Endothelial cell of umbilical vein (primary cell): ENCODE measurements around the gene ZNF672. TPM values are rescaled to one million over a fixed set of nuclear protein-coding genes. Genes with fewer than 3 reads are reported as not detected.

ENCODE experiments used
- BruUV-seq: library from RNA; stranded (reverse); fragments of 400-500 nt; replicated peaks from 2 replicates; lab custom pipeline; 2021; lab: Mats Ljungman, UMichigan
- CTCF ChIA-PET: fragments of 300-600, 350-600 bp; sonication (Branson Sonifier 250); formaldehyde crosslinking; loops from one replicate; lab custom pipeline; 2021; ENCODE audit warnings: antibody characterized with exemption, inconsistent platforms; lab: Charles Lee
- POLR2A ChIA-PET: fragments of 300-600, 350-600 bp; sonication (Branson Sonifier 250); formaldehyde crosslinking; loops from one replicate; lab custom pipeline; 2021; ENCODE audit warnings: antibody characterized with exemption, inconsistent platforms; lab: Charles Lee
- DNase-seq: peaks from one replicate; pipeline ENCODE4 v3.0.0-alpha.2; 2011; ENCODE audit warnings: low read depth, low spot score
- FAIRE-seq: peaks from 2 replicates; lab custom pipeline; 2011; peaks lifted over from hg19 to GRCh38; lab: Jason Lieb, UNC
- H2AFZ ChIP-seq: 2 replicates; pipeline ENCODE4 v1.6.0; 2012; ENCODE audit warnings: low read depth, low read length, control low read depth, inconsistent platforms
- H3K27ac ChIP-seq: 2 replicates; pipeline ENCODE4 v1.5.1; 2011; ENCODE audit warnings: low read depth, mild to moderate bottlenecking, control low read depth, low read length, moderate library complexity; ENCODE audit not compliant: insufficient read depth
- H3K27me3 ChIP-seq, 2 experiments: 2 replicates each; pipeline versions ENCODE4 v1.6.0 to v1.6.1; 2011; ENCODE audit warnings: low read length in 2 of 2, mixed read lengths in 1 of 2; ENCODE audit not compliant: control insufficient read depth in 2 of 2, insufficient read depth in 2 of 2
- H3K36me3 ChIP-seq, 2 experiments: 2 replicates in 1 of 2; 3 replicates in 1 of 2; pipeline ENCODE4 v1.5.1; 2011; ENCODE audit warnings: low read length in 2 of 2, mild to moderate bottlenecking in 1 of 2, moderate library complexity in 1 of 2; ENCODE audit not compliant: control insufficient read depth in 2 of 2, insufficient read depth in 2 of 2; ENCODE audit errors: extremely low read depth in 1 of 2
- H3K4me1 ChIP-seq: 3 replicates; pipeline ENCODE4 v1.5.1; 2011; ENCODE audit warnings: mild to moderate bottlenecking, low read length; ENCODE audit not compliant: control insufficient read depth, insufficient read depth; ENCODE audit errors: extremely low read depth
- H3K4me2 ChIP-seq: 2 replicates; pipeline ENCODE4 v1.6.1; 2011; ENCODE audit warnings: low read length, control low read depth, mixed read lengths; ENCODE audit not compliant: insufficient read depth
- H3K4me3 ChIP-seq, 3 experiments: fragments of 200-600 bp in 1 of 3; sonication (generic), shearing (Covaris generic) in 1 of 3; replicated peaks in 1 of 3; 2 replicates each; pipeline ENCODE4 v1.5.1; 2011 to 2016; ENCODE audit warnings: control low read depth in 3 of 3, low read length in 3 of 3, mild to moderate bottlenecking in 2 of 3, inconsistent platforms in 1 of 3, low read depth in 1 of 3, moderate library complexity in 1 of 3; ENCODE audit not compliant: insufficient read depth in 1 of 3
- H3K79me2 ChIP-seq: 2 replicates; pipeline ENCODE4 v1.6.0; 2012; ENCODE audit warnings: low read length, inconsistent platforms; ENCODE audit not compliant: control insufficient read depth, insufficient read depth
- H3K9ac ChIP-seq: replicated peaks from 2 replicates; pipeline ENCODE3; 2011; ENCODE audit warnings: low read length, control low read depth; ENCODE audit not compliant: insufficient read depth; ENCODE audit errors: extremely low read depth
- H3K9me1 ChIP-seq: replicated peaks from 3 replicates; pipeline ENCODE4 v1.6.0; 2011; ENCODE audit warnings: mild to moderate bottlenecking, low read length; ENCODE audit not compliant: control insufficient read depth, insufficient read depth; ENCODE audit errors: extremely low read depth
- H3K9me3 ChIP-seq: replicated peaks from 2 replicates; pipeline ENCODE4 v1.5.1; 2012; ENCODE audit warnings: low read length, inconsistent platforms; ENCODE audit not compliant: control insufficient read depth, insufficient read depth
- H4K20me1 ChIP-seq: replicated peaks from 2 replicates; pipeline ENCODE3; 2011; ENCODE audit warnings: mild to moderate bottlenecking, low read length; ENCODE audit not compliant: control insufficient read depth, insufficient read depth; ENCODE audit errors: extremely low read depth
- CTCF ChIP-seq, 2 donors: IDR thresholded peaks; 1 replicate in 1 of 2; 2 replicates in 1 of 2; pipeline ENCODE4 v1.5.1; 2011; ENCODE audit warnings: low read length in 2 of 2, mild to moderate bottlenecking in 2 of 2, moderate library complexity in 2 of 2, control low read depth in 1 of 2, inconsistent platforms in 1 of 2, low read depth in 1 of 2; ENCODE audit not compliant: insufficient read depth in 1 of 2; ENCODE audit errors: extremely low read depth in 1 of 2
- EZH2 ChIP-seq: IDR thresholded peaks from 2 replicates; pipeline ENCODE4 v1.6.1; 2012; ENCODE audit warnings: borderline replicate concordance, low read depth, mild to moderate bottlenecking, moderate library complexity, low read length, inconsistent platforms; ENCODE audit not compliant: severe bottlenecking
- FOS ChIP-seq: IDR thresholded peaks from 2 replicates; pipeline ENCODE4 v1.6.1; 2011; ENCODE audit warnings: mild to moderate bottlenecking, low read length, moderate library complexity, borderline replicate concordance; ENCODE audit not compliant: insufficient read depth
- GATA2 ChIP-seq: IDR thresholded peaks from 2 replicates; pipeline ENCODE4 v1.7.0; 2011; ENCODE audit warnings: low read depth, mild to moderate bottlenecking, moderate library complexity, mixed read lengths, low read length; ENCODE audit not compliant: insufficient read length, insufficient read depth
- JUN ChIP-seq: IDR thresholded peaks from 2 replicates; pipeline ENCODE4 v1.6.1; 2011; ENCODE audit warnings: borderline replicate concordance, low read depth; ENCODE audit not compliant: insufficient read length, insufficient read depth
- MAX ChIP-seq: IDR thresholded peaks from 2 replicates; pipeline ENCODE4 v1.6.1; 2011; ENCODE audit not compliant: insufficient read depth, insufficient read length
- MYC ChIP-seq: IDR thresholded peaks from one replicate; pipeline ENCODE4 v1.6.1; 2011; ENCODE audit warnings: mild to moderate bottlenecking, low read depth, low read length
- POLR2A ChIP-seq: IDR thresholded peaks from 2 replicates; pipeline ENCODE4 v1.6.1; 2012; ENCODE audit warnings: low read depth, mild to moderate bottlenecking, control low read depth, low read length
- POLR2AphosphoS5 ChIP-seq: IDR thresholded peaks from 2 replicates; pipeline ENCODE4 v1.6.1; 2012; ENCODE audit warnings: low read depth, mild to moderate bottlenecking, control low read depth, low read length, moderate library complexity; ENCODE audit not compliant: insufficient read depth
- dilution Hi-C: fragments of 300-500 bp; cut with MboI; formaldehyde crosslinking; loops from one replicate; pipeline ENCODE4 v1.15.0; 2019; ENCODE audit warnings: low sequenced_read_pairs; ENCODE audit not compliant: extremely low pct_ligation_motif_present
- intact Hi-C: fragments of 100-400 bp; cut with micrococcal nuclease; formaldehyde crosslinking; loops from one replicate; pipeline ENCODE4 v1.10.0; 2022
- polyA plus RNA-seq, 4 experiments: library from polyadenylated mRNA; depleted of rRNA in 3 of 4; stranded (reverse) in 3 of 4; unstranded in 1 of 4; fragments of >200 nt; gene quantifications; 2 replicates each; pipeline versions ENCODE4 v1.2.1 to v1.2.3, GENCODE V29; 2011 to 2012; ENCODE audit warnings: missing spikeins in 1 of 4
- total RNA-seq: library from RNA; stranded (reverse); gene quantifications from 2 replicates; pipeline ENCODE4 v1.2.3, GENCODE V29; 2021

The ZNF672 gene
- total and polyA plus RNA-seq, 2 donors (not counting 3 experiments of a cell fraction or from before 2014, with no cell fraction given) = 20.1 to 29.6 TPM

- CTCF ChIA-PET = interaction anchor here (0.6 to 1.3 kb wide), 3 partner anchors 182 to 192 kb away, joined by 3 read pairs; no protein-coding TSS in a partner anchor
- Histone ChIP-seq H3K9ac (no peak overlapping the region), H3K27ac (no peak overlapping the region), H3K4me3 (no peak overlapping the region), H4K20me1 (no peaks in the 10 kb centered on the region), H3K9me3 (no peaks in the 10 kb centered on the region), H3K4me1 (peaks cover 2% of the 10 kb centered on the region), H3K79me2 (no peaks in the 10 kb centered on the region), H3K36me3 (no peaks in the 10 kb centered on the region), H3K4me2 (no peak overlapping the region), H3K27me3 (no peaks in the 10 kb centered on the region), H3K9me1 (no peaks in the 10 kb centered on the region), H2AFZ (no peak overlapping the region)
- BruUV-seq = no TSS peak
- POLR2A ChIA-PET = no interaction called here
- TF ChIP-seq MAX = no peak
- no peak for TF ChIP-seq GATA2
- no peak for TF ChIP-seq FOS
- TF ChIP-seq MYC = no peak
- no peak for TF ChIP-seq POLR2A
- no peak for TF ChIP-seq EZH2
- no peak for TF ChIP-seq CTCF (IDR thresholded peaks at IDR 0.05; ENCODE audit: extremely low read depth in 1 of 2, insufficient read depth in 1 of 2, low read depth in 1 of 2, low read length in 2 of 2)
- no peak for TF ChIP-seq POLR2AphosphoS5
- no peak for TF ChIP-seq JUN
- FAIRE-seq (no peak), DNase-seq (no peak)
- intact Hi-C loops = loop anchor here (5.0 kb wide), 3 partner anchors 563 to 1413 kb away; no protein-coding TSS in a partner anchor
- dilution Hi-C loops = no loop called here
Measured at GRCh38 chr1:248804771-248805681, 33.0 kb upstream of the ZNF672 start.
